Upper lobe of left lung (tissue), 6 donors: ENCODE results near the gene RAB8B. TPM values are rescaled to one million over a fixed set of nuclear protein-coding genes. Genes with fewer than 3 reads are reported as not detected.

ENCODE experiments used
- ATAC-seq, 2 donors: fragments of 200-7000 bp; cut with Tn5 transposase; one replicate each; pipeline ENCODE4 v1.9.1; 2022; ENCODE audit warnings: mild to moderate bottlenecking in 2 of 2, moderate library complexity in 2 of 2; ENCODE audit not compliant: low FRiP score in 2 of 2
- DNase-seq, 2 donors: peaks; one replicate each; pipeline ENCODE4 v3.0.0-alpha.2; 2019 to 2020
- H3K27ac ChIP-seq, 4 donors: fragments of 200-600 bp; sonication (generic); one replicate each; pipeline ENCODE4 v1.5.1; 2016 to 2019
- H3K27me3 ChIP-seq, 4 donors: fragments of 200-600 bp; sonication (generic); one replicate each; pipeline ENCODE4 v1.5.1; 2017 to 2019
- H3K36me3 ChIP-seq, 4 donors: fragments of 200-600 bp; sonication (generic); one replicate each; pipeline ENCODE4 v1.5.1; 2016 to 2019
- H3K4me1 ChIP-seq, 4 donors: fragments of 200-600 bp; sonication (generic); one replicate each; pipeline ENCODE4 v1.5.1; 2018 to 2019
- H3K4me3 ChIP-seq, 4 donors: fragments of 200-600 bp; sonication (generic); one replicate each; pipeline ENCODE4 v1.5.1; 2017 to 2019; ENCODE audit warnings: mild to moderate bottlenecking in 2 of 4, moderate library complexity in 1 of 4
- H3K9me3 ChIP-seq, 4 donors: fragments of 200-600 bp; sonication (generic); one replicate each; pipeline ENCODE4 v1.5.1; 2018 to 2019
- CTCF ChIP-seq, 6 experiments: fragments of 450-650 bp in 4 of 6; fragments of 200-600 bp in 2 of 6; sonication (generic) in 2 of 6; IDR thresholded peaks; one replicate each; pipeline ENCODE4 v1.5.1; 2016 to 2019; ENCODE audit warnings: antibody characterized with exemption in 6 of 6
- EP300 ChIP-seq, 4 donors: sonication (generic); formaldehyde crosslinking; IDR thresholded peaks; one replicate each; pipeline ENCODE4 v1.5.1; 2017; ENCODE audit warnings: antibody characterized with exemption in 4 of 4, control low read depth in 2 of 4
- POLR2A ChIP-seq, 4 donors: fragments of 450-650 bp; IDR thresholded peaks; one replicate each; pipeline ENCODE4 v1.5.1; 2016 to 2017; ENCODE audit warnings: antibody characterized with exemption in 4 of 4, mild to moderate bottlenecking in 2 of 4
- POLR2AphosphoS5 ChIP-seq, 2 donors: sonication (generic); formaldehyde crosslinking; IDR thresholded peaks; one replicate each; pipeline ENCODE4 v1.5.1; 2017; ENCODE audit warnings: antibody characterized with exemption in 2 of 2
- WGBS, 2 donors: methylation state at CpG; one replicate each; pipeline ENCODE4 v1.1.5; 2017 to 2018; 5-methylcytosine and 5-hydroxymethylcytosine counted together
- total RNA-seq, 6 donors: library from RNA; depleted of rRNA in 4 of 6; stranded (reverse); fragments of >200 nt in 4 of 6; gene quantifications; one replicate each; pipeline versions ENCODE4 v1.1.0 to v1.2.1, GENCODE V29; 2016 to 2021
- donor health status: DM: no; HTN: no; CAD: no; lungs with moderate emphysema.
- donor health status: DM: no; HTN: yes; CAD: no; lungs with severe emphysema.

The RAB8B gene
- total RNA-seq, 6 donors from 2014 or later = 10.2 to 54.8 (median 39.2) TPM

GRCh38 chr15:63197626-63198025, 8.2 kb downstream of the RAB8B start:
- H3K27ac ChIP-seq = peak overlapping the region in 3 of 4 donors; percentile 5 to 54 (median 36)
- ATAC-seq (no peak), DNase-seq (no peak)
- no peaks in the 10 kb centered on the region for H3K36me3 ChIP-seq
- 80 to 81% methylated on average over 1 of the region's 1 CpG for WGBS, 2 donors
- no peaks in the 10 kb centered on the region for H3K9me3 ChIP-seq
- H3K4me3 ChIP-seq = no peak overlapping the region
- H3K27me3 ChIP-seq = no peaks in the 10 kb centered on the region
- peaks cover 70 to 79% (median 77%) of the 10 kb centered on the region in 4 donors for H3K4me1 ChIP-seq
- TF ChIP-seq POLR2A (IDR thresholded peaks at IDR 0.05) (no peak), CTCF (IDR thresholded peaks at IDR 0.05) (no peak), EP300 (IDR thresholded peaks at IDR 0.05) (no peak), POLR2AphosphoS5 (IDR thresholded peaks at IDR 0.05) (no peak)

GRCh38 chr15:63198371-63199250, 9.2 kb downstream of the RAB8B start:
- TF ChIP-seq CTCF (IDR thresholded peaks at IDR 0.05) = no peak
- no peak for TF ChIP-seq POLR2A (IDR thresholded peaks at IDR 0.05)
- no peak for TF ChIP-seq POLR2AphosphoS5 (IDR thresholded peaks at IDR 0.05)
- no peak for TF ChIP-seq EP300 (IDR thresholded peaks at IDR 0.05)
- WGBS, 2 donors = 45 to 49% methylated on average over 8 of the region's 8 CpGs
- Histone ChIP-seq H3K27me3 (no peaks in the 10 kb centered on the region), H3K4me1 (peaks cover 70 to 79% (median 77%) of the 10 kb centered on the region in 4 donors), H3K9me3 (no peaks in the 10 kb centered on the region), H3K4me3 (no peak overlapping the region), H3K36me3 (no peaks in the 10 kb centered on the region), H3K27ac (peak overlapping the region in 2 of 4 donors; percentile 15 to 16)
- no peak for ATAC-seq
- DNase-seq = no peak

GRCh38 chr15:63200464-63201249, 11.3 kb downstream of the RAB8B start:
- H3K4me3 ChIP-seq = no peak overlapping the region
- H3K36me3 ChIP-seq = no peaks in the 10 kb centered on the region
- WGBS, 2 donors = 87 to 91% methylated on average over 5 of the region's 5 CpGs
- ATAC-seq (no peak), DNase-seq (no peak)
- peaks cover 63 to 66% (median 65%) of the 10 kb centered on the region in 4 donors for H3K4me1 ChIP-seq
- no peak overlapping the region for H3K27ac ChIP-seq
- no peaks in the 10 kb centered on the region for H3K27me3 ChIP-seq
- TF ChIP-seq POLR2AphosphoS5 (IDR thresholded peaks at IDR 0.05) (no peak), CTCF (IDR thresholded peaks at IDR 0.05) (no peak), POLR2A (IDR thresholded peaks at IDR 0.05) (no peak), EP300 (IDR thresholded peaks at IDR 0.05) (no peak)
- H3K9me3 ChIP-seq = no peaks in the 10 kb centered on the region

GRCh38 chr15:63202861-63203260, 13.5 kb downstream of the RAB8B start:
- TF ChIP-seq POLR2A (IDR thresholded peaks at IDR 0.05) (no peak), CTCF (IDR thresholded peaks at IDR 0.05) (no peak), EP300 (IDR thresholded peaks at IDR 0.05) (no peak), POLR2AphosphoS5 (IDR thresholded peaks at IDR 0.05) (no peak)
- DNase-seq = no peak
- no peak for ATAC-seq
- H3K27ac ChIP-seq = peak overlapping the region in 3 of 4 donors; percentile 14 to 66 (median 32)
- no peaks in the 10 kb centered on the region for H3K9me3 ChIP-seq
- no peaks in the 10 kb centered on the region for H3K36me3 ChIP-seq
- H3K27me3 ChIP-seq = no peaks in the 10 kb centered on the region
- H3K4me3 ChIP-seq = no peak overlapping the region
- WGBS, 2 donors = 45 to 53% methylated on average over 5 of the region's 5 CpGs
- H3K4me1 ChIP-seq = peaks cover 48 to 66% (median 58%) of the 10 kb centered on the region in 4 donors
